Hippocampal formation (tissue), 2 donors: ENCODE results near the gene CACNA2D4.

Experiments
- DNase-seq, 2 donors: peaks; one replicate each; lab custom pipeline; 2025; lab: John Stamatoyannopoulos, UW

The CACNA2D4 gene

GRCh38 chr12:1815814-1816729, 102.4 kb downstream of the CACNA2D4 start:
- DNase-seq = no peak

GRCh38 chr12:1815108-1815507, 103.3 kb downstream of the CACNA2D4 start:
- no peak for DNase-seq

- DNase-seq = no peak
Observed at GRCh38 chr12:1814266-1814665, 104.2 kb downstream of the CACNA2D4 start.

- no peak for DNase-seq
Observed at GRCh38 chr12:1812650-1813302, 105.7 kb downstream of the CACNA2D4 start.

GRCh38 chr12:1811948-1812291, 106.5 kb downstream of the CACNA2D4 start:
- DNase-seq = no peak

GRCh38 chr12:1811281-1811947, 107.0 kb downstream of the CACNA2D4 start:
- no peak for DNase-seq

GRCh38 chr12:1810931-1811280, 107.5 kb downstream of the CACNA2D4 start:
- no peak for DNase-seq

- no peak for DNase-seq
Observed at GRCh38 chr12:1810201-1810930, 108.1 kb downstream of the CACNA2D4 start.

- DNase-seq = no peak
Observed at GRCh38 chr12:1809591-1810190, 108.8 kb downstream of the CACNA2D4 start.

- no peak for DNase-seq
Observed at GRCh38 chr12:1808798-1809480, 109.5 kb downstream of the CACNA2D4 start.

GRCh38 chr12:1808036-1808797, 110.2 kb downstream of the CACNA2D4 start:
- no peak for DNase-seq

GRCh38 chr12:1807087-1807860, 111.2 kb downstream of the CACNA2D4 start:
- DNase-seq = no peak

- no peak for DNase-seq
Observed at GRCh38 chr12:1806301-1807086, 112.0 kb downstream of the CACNA2D4 start.

GRCh38 chr12:1805441-1806081, 112.9 kb downstream of the CACNA2D4 start:
- DNase-seq = no peak

- peak; percentile 73 to 83 for DNase-seq
Observed at GRCh38 chr12:1804545-1805332, 113.7 kb downstream of the CACNA2D4 start.

GRCh38 chr12:1803736-1804135, 114.7 kb downstream of the CACNA2D4 start:
- DNase-seq = no peak

- no peak for DNase-seq
Observed at GRCh38 chr12:1801303-1801975, 117.0 kb downstream of the CACNA2D4 start.
